PFSK-1 (cell line): ENCODE results near the gene ABCF2.

ENCODE experiments used
- FOXP2 ChIP-seq: optimal IDR thresholded peaks from 2 replicates; pipeline ENCODE3; 2011; ENCODE audit warnings: borderline replicate concordance, control low read depth, inconsistent platforms; ENCODE audit not compliant: insufficient read depth; ENCODE audit errors: extremely low read length, extremely low read depth
- POLR2AphosphoS5 ChIP-seq: IDR thresholded peaks from 2 replicates; pipeline ENCODE4 v1.6.1; 2012; ENCODE audit warnings: low read depth, mild to moderate bottlenecking, control low read depth, low read length, moderate library complexity
- REST ChIP-seq, 2 experiments: IDR thresholded peaks; 2 replicates each; pipeline versions ENCODE4 v1.6.1 to v1.8.0; 2011 to 2012; ENCODE audit warnings: low read depth in 2 of 2, low read length in 2 of 2, control low read depth in 1 of 2, inconsistent platforms in 1 of 2, mild to moderate bottlenecking in 1 of 2, moderate library complexity in 1 of 2; ENCODE audit not compliant: insufficient read depth in 1 of 2
- SIN3A ChIP-seq: IDR thresholded peaks from 2 replicates; pipeline ENCODE4 v1.6.1; 2012; ENCODE audit warnings: mild to moderate bottlenecking, low read length, moderate library complexity, borderline replicate concordance; ENCODE audit not compliant: insufficient read depth
- TAF1 ChIP-seq: IDR thresholded peaks from 2 replicates; pipeline ENCODE4 v1.6.1; 2012; ENCODE audit warnings: low read length, control low read depth, borderline replicate concordance; ENCODE audit not compliant: insufficient read depth

The ABCF2 gene

GRCh38 chr7:151244196-151244840 lies 17.3 kb upstream of the ABCF2 start:
- TF ChIP-seq FOXP2 (no peak), REST (IDR thresholded peaks at IDR 0.05; ENCODE audit: insufficient read depth in 1 of 2, low read depth in 2 of 2, low read length in 2 of 2) (no peak), TAF1 (no peak), SIN3A (no peak), POLR2AphosphoS5 (no peak)

GRCh38 chr7:151243408-151244195 lies 16.6 kb upstream of the ABCF2 start:
- TF ChIP-seq TAF1: no peak
- TF ChIP-seq REST (IDR thresholded peaks at IDR 0.05; ENCODE audit: insufficient read depth in 1 of 2, low read depth in 2 of 2, low read length in 2 of 2): no peak
- no peak for TF ChIP-seq POLR2AphosphoS5
- no peak for TF ChIP-seq FOXP2
- TF ChIP-seq SIN3A: no peak

- TF ChIP-seq REST (IDR thresholded peaks at IDR 0.05; ENCODE audit: insufficient read depth in 1 of 2, low read depth in 2 of 2, low read length in 2 of 2): no peak
- TF ChIP-seq FOXP2: no peak
- TF ChIP-seq TAF1: no peak
- TF ChIP-seq SIN3A: no peak
- TF ChIP-seq POLR2AphosphoS5: no peak
Observed at GRCh38 chr7:151243045-151243349, 16.0 kb upstream of the ABCF2 start.

- no peak for TF ChIP-seq TAF1
Observed at GRCh38 chr7:151242159-151243044, 15.4 kb upstream of the ABCF2 start.

- TF ChIP-seq REST (IDR thresholded peaks at IDR 0.05; ENCODE audit: insufficient read depth in 1 of 2, low read depth in 2 of 2, low read length in 2 of 2): no peak
- no peak for TF ChIP-seq SIN3A
- TF ChIP-seq TAF1: no peak
- TF ChIP-seq FOXP2: no peak
- no peak for TF ChIP-seq POLR2AphosphoS5
Observed at GRCh38 chr7:151241755-151242096, 14.7 kb upstream of the ABCF2 start.
